ENCODE data around the gene IQCK. TPM values are rescaled to one million over a fixed set of nuclear protein-coding genes. Genes with fewer than 3 reads are reported as not detected.

Gene IQCK
- total RNA-seq, 2 experiments from 2014 or later = 0.73 to 1.1 TPM

- H3K9me3 Mint-ChIP-seq = no peaks in the 10 kb centered on the region
Measured at GRCh38 chr16:19812986-19813385, 94.9 kb downstream of the IQCK start.

GRCh38 chr16:19815418-19815817 lies 97.3 kb downstream of the IQCK start:
- H3K27me3 Mint-ChIP-seq = peaks cover 10% of the 10 kb centered on the region
- H3K9me3 Mint-ChIP-seq = no peaks in the 10 kb centered on the region
- H3K4me1 Mint-ChIP-seq = no peaks in the 10 kb centered on the region
- H3K4me3 Mint-ChIP-seq = no peak overlapping the region
- H3K36me3 Mint-ChIP-seq (ENCODE audit: low read depth) = no peaks in the 10 kb centered on the region
- POLR2A ChIA-PET = no interaction called here
- CTCF ChIA-PET = no interaction called here
- no peak overlapping the region for H3K27ac Mint-ChIP-seq
- DNase-seq = no peak

More at GRCh38 chr16:19812986-19813385, 94.9 kb downstream of the IQCK start:
- ChIA-PET POLR2A (no interaction called here), CTCF (interaction anchor here (1.9 kb wide), 1 partner anchor 94 kb away, joined by 6 read pairs; no protein-coding TSS in a partner anchor)
- Mint-ChIP-seq H3K27me3 (peaks cover 10% of the 10 kb centered on the region), H3K4me3 (no peak overlapping the region), H3K27ac (no peak overlapping the region), H3K36me3 (ENCODE audit: low read depth) (no peaks in the 10 kb centered on the region), H3K4me1 (peaks cover 15% of the 10 kb centered on the region)
- DNase-seq = no peak

GRCh38 chr16:19817122-19817521 lies 99.1 kb downstream of the IQCK start:
- no peak overlapping the region for H3K4me3 Mint-ChIP-seq
- H3K4me1 Mint-ChIP-seq = no peaks in the 10 kb centered on the region
- no peak for DNase-seq
- no peak overlapping the region for H3K27ac Mint-ChIP-seq
- ChIA-PET POLR2A (no interaction called here), CTCF (no interaction called here)
- H3K36me3 Mint-ChIP-seq (ENCODE audit: low read depth) = no peaks in the 10 kb centered on the region
- H3K9me3 Mint-ChIP-seq = no peaks in the 10 kb centered on the region
- H3K27me3 Mint-ChIP-seq = peaks cover 10% of the 10 kb centered on the region

GRCh38 chr16:19817875-19818274 lies 99.8 kb downstream of the IQCK start:
- ChIA-PET POLR2A (no interaction called here), CTCF (interaction anchor here (0.6 kb wide), 1 partner anchor 215 kb away, joined by 3 read pairs; no protein-coding TSS in a partner anchor)
- Mint-ChIP-seq H3K9me3 (no peaks in the 10 kb centered on the region), H3K36me3 (ENCODE audit: low read depth) (no peaks in the 10 kb centered on the region), H3K4me1 (no peaks in the 10 kb centered on the region), H3K27ac (no peak overlapping the region), H3K27me3 (peaks cover 10% of the 10 kb centered on the region), H3K4me3 (no peak overlapping the region)
- DNase-seq = no peak

GRCh38 chr16:19822533-19822932 lies 104.5 kb downstream of the IQCK start:
- peaks cover 5% of the 10 kb centered on the region for H3K27me3 Mint-ChIP-seq
- CTCF ChIA-PET = no interaction called here
- POLR2A ChIA-PET = no interaction called here
- H3K36me3 Mint-ChIP-seq (ENCODE audit: low read depth) = no peaks in the 10 kb centered on the region
- no peak overlapping the region for H3K27ac Mint-ChIP-seq
- no peaks in the 10 kb centered on the region for H3K4me1 Mint-ChIP-seq
- no peaks in the 10 kb centered on the region for H3K9me3 Mint-ChIP-seq
- H3K4me3 Mint-ChIP-seq = no peak overlapping the region
- DNase-seq = no peak

- Mint-ChIP-seq H3K9me3 (no peaks in the 10 kb centered on the region), H3K4me3 (no peak overlapping the region), H3K36me3 (ENCODE audit: low read depth) (no peaks in the 10 kb centered on the region), H3K4me1 (no peaks in the 10 kb centered on the region), H3K27ac (no peak overlapping the region), H3K27me3 (no peaks in the 10 kb centered on the region)
- no peak for DNase-seq
- CTCF ChIA-PET = no interaction called here
- POLR2A ChIA-PET = no interaction called here
Measured at GRCh38 chr16:19823322-19823721, 105.3 kb downstream of the IQCK start.

GRCh38 chr16:19824216-19824615 lies 106.1 kb downstream of the IQCK start:
- ChIA-PET POLR2A (no interaction called here), CTCF (no interaction called here)
- no peak for DNase-seq
- H3K27ac Mint-ChIP-seq = no peak overlapping the region
- no peaks in the 10 kb centered on the region for H3K4me1 Mint-ChIP-seq
- H3K27me3 Mint-ChIP-seq = no peaks in the 10 kb centered on the region
- H3K4me3 Mint-ChIP-seq = no peak overlapping the region
- H3K36me3 Mint-ChIP-seq (ENCODE audit: low read depth) = no peaks in the 10 kb centered on the region
- H3K9me3 Mint-ChIP-seq = no peaks in the 10 kb centered on the region

- Mint-ChIP-seq H3K27me3 (no peaks in the 10 kb centered on the region), H3K36me3 (ENCODE audit: low read depth) (no peaks in the 10 kb centered on the region), H3K27ac (no peak overlapping the region), H3K9me3 (no peaks in the 10 kb centered on the region), H3K4me1 (no peaks in the 10 kb centered on the region), H3K4me3 (no peak overlapping the region)
- no peak for DNase-seq
- POLR2A ChIA-PET = no interaction called here
- CTCF ChIA-PET = interaction anchor here (0.6 kb wide), 1 partner anchor 82 kb away, joined by 3 read pairs; no protein-coding TSS in a partner anchor
Measured at GRCh38 chr16:19829844-19830692, 112.0 kb downstream of the IQCK start.

- H3K4me1 Mint-ChIP-seq = no peaks in the 10 kb centered on the region
- H3K4me3 Mint-ChIP-seq = no peak overlapping the region
- H3K27ac Mint-ChIP-seq = no peak overlapping the region
- no peaks in the 10 kb centered on the region for H3K27me3 Mint-ChIP-seq
- no peak for DNase-seq
- no peaks in the 10 kb centered on the region for H3K9me3 Mint-ChIP-seq
- POLR2A ChIA-PET = no interaction called here
- CTCF ChIA-PET = no interaction called here
- H3K36me3 Mint-ChIP-seq (ENCODE audit: low read depth) = no peaks in the 10 kb centered on the region
Measured at GRCh38 chr16:19830902-19831560, 113.0 kb downstream of the IQCK start.

GRCh38 chr16:19831678-19832077 lies 113.6 kb downstream of the IQCK start:
- CTCF ChIA-PET = no interaction called here
- H3K27ac Mint-ChIP-seq = no peak overlapping the region
- no peaks in the 10 kb centered on the region for H3K9me3 Mint-ChIP-seq
- no peaks in the 10 kb centered on the region for H3K36me3 Mint-ChIP-seq (ENCODE audit: low read depth)
- H3K27me3 Mint-ChIP-seq = no peaks in the 10 kb centered on the region
- H3K4me3 Mint-ChIP-seq = no peak overlapping the region
- POLR2A ChIA-PET = no interaction called here
- no peaks in the 10 kb centered on the region for H3K4me1 Mint-ChIP-seq
- DNase-seq = no peak

GRCh38 chr16:19833176-19833575 lies 115.1 kb downstream of the IQCK start:
- DNase-seq = no peak
- ChIA-PET POLR2A (no interaction called here), CTCF (no interaction called here)
- H3K27ac Mint-ChIP-seq = no peak overlapping the region
- no peaks in the 10 kb centered on the region for H3K9me3 Mint-ChIP-seq
- H3K4me3 Mint-ChIP-seq = no peak overlapping the region
- no peaks in the 10 kb centered on the region for H3K27me3 Mint-ChIP-seq
- H3K4me1 Mint-ChIP-seq = no peaks in the 10 kb centered on the region
- no peaks in the 10 kb centered on the region for H3K36me3 Mint-ChIP-seq (ENCODE audit: low read depth)

- H3K27me3 Mint-ChIP-seq = no peaks in the 10 kb centered on the region
- ChIA-PET CTCF (no interaction called here), POLR2A (no interaction called here)
- no peaks in the 10 kb centered on the region for H3K36me3 Mint-ChIP-seq (ENCODE audit: low read depth)
- H3K27ac Mint-ChIP-seq = no peak overlapping the region
- no peak overlapping the region for H3K4me3 Mint-ChIP-seq
- DNase-seq = no peak
- H3K9me3 Mint-ChIP-seq = no peaks in the 10 kb centered on the region
- no peaks in the 10 kb centered on the region for H3K4me1 Mint-ChIP-seq
Measured at GRCh38 chr16:19833581-19833980, 115.5 kb downstream of the IQCK start.

GRCh38 chr16:19835196-19835595 lies 117.1 kb downstream of the IQCK start:
- Mint-ChIP-seq H3K36me3 (ENCODE audit: low read depth) (no peaks in the 10 kb centered on the region), H3K27me3 (no peaks in the 10 kb centered on the region), H3K4me1 (no peaks in the 10 kb centered on the region), H3K4me3 (no peak overlapping the region), H3K9me3 (no peaks in the 10 kb centered on the region), H3K27ac (no peak overlapping the region)
- CTCF ChIA-PET = no interaction called here
- POLR2A ChIA-PET = no interaction called here
- no peak for DNase-seq

GRCh38 chr16:19835968-19836421 lies 117.9 kb downstream of the IQCK start:
- ChIA-PET CTCF (no interaction called here), POLR2A (no interaction called here)
- no peak overlapping the region for H3K4me3 Mint-ChIP-seq
- DNase-seq = no peak
- no peaks in the 10 kb centered on the region for H3K36me3 Mint-ChIP-seq (ENCODE audit: low read depth)
- H3K27ac Mint-ChIP-seq = no peak overlapping the region
- H3K4me1 Mint-ChIP-seq = no peaks in the 10 kb centered on the region
- H3K9me3 Mint-ChIP-seq = no peaks in the 10 kb centered on the region
- no peaks in the 10 kb centered on the region for H3K27me3 Mint-ChIP-seq
